Activated CD4-positive, alpha-beta T cell treated with anti-CD3 and anti-CD28 coated beads, Interleukin-2, amount 50 U/mL, for 48 hours (primary cell): ENCODE measurements around the gene CREB3L1.
A peak's percentile ranks its signal among the peaks of the same experiment; 100 is the strongest.

Source experiments
- DNase-seq, 2 experiments: peaks; one replicate each; pipeline ENCODE4 v3.0.0-alpha.2; 2020

Gene CREB3L1

GRCh38 chr11:46346886-46347636 is 69.6 kb downstream of the CREB3L1 start, which contains the start of gene DGKZ:
DGKZ (plus strand) TSS chr11:46347463; CDS start chr11:46347660, 197 bp downstream.
- DNase-seq = peak; percentile 81 to 85

- peak; percentile 30 to 35 for DNase-seq
Measured at GRCh38 chr11:46347637-46348311, 70.3 kb downstream of the CREB3L1 start.

GRCh38 chr11:46348566-46349401 is 71.3 kb downstream of the CREB3L1 start:
- peak; percentile 63 to 72 for DNase-seq

- no peak for DNase-seq
Measured at GRCh38 chr11:46350695-46351094, 73.2 kb downstream of the CREB3L1 start.

- DNase-seq = no peak
Measured at GRCh38 chr11:46351148-46351547, 73.7 kb downstream of the CREB3L1 start.

GRCh38 chr11:46351606-46352005 is 74.1 kb downstream of the CREB3L1 start:
- no peak for DNase-seq

- DNase-seq = peak; percentile 78 to 83
Measured at GRCh38 chr11:46352063-46352841, 74.8 kb downstream of the CREB3L1 start.

- DNase-seq = peak; percentile 62 to 75
Measured at GRCh38 chr11:46353698-46354097, 76.2 kb downstream of the CREB3L1 start.

GRCh38 chr11:46356924-46357482 is 79.5 kb downstream of the CREB3L1 start:
- no peak for DNase-seq

- no peak for DNase-seq
Measured at GRCh38 chr11:46357483-46357936, 80.0 kb downstream of the CREB3L1 start.

GRCh38 chr11:46359953-46360352 is 82.5 kb downstream of the CREB3L1 start:
- DNase-seq = no peak

GRCh38 chr11:46360878-46361277 is 83.4 kb downstream of the CREB3L1 start:
- no peak for DNase-seq

GRCh38 chr11:46361283-46362155 is 84.1 kb downstream of the CREB3L1 start:
- peak; percentile 69 to 73 for DNase-seq

GRCh38 chr11:46362156-46363030 is 84.9 kb downstream of the CREB3L1 start:
- DNase-seq = no peak

GRCh38 chr11:46363031-46363407 is 85.6 kb downstream of the CREB3L1 start:
- no peak for DNase-seq

GRCh38 chr11:46363455-46364005 is 86.1 kb downstream of the CREB3L1 start:
- no peak for DNase-seq

GRCh38 chr11:46364056-46364455 is 86.6 kb downstream of the CREB3L1 start:
- no peak for DNase-seq

- DNase-seq = no peak
Measured at GRCh38 chr11:46364791-46365190, 87.3 kb downstream of the CREB3L1 start.

- no peak for DNase-seq
Measured at GRCh38 chr11:46366260-46366659, 88.8 kb downstream of the CREB3L1 start.
